Esophagus (tissue), 2 donors: ENCODE data around the gene PYROXD2. TPM values are rescaled to one million over a fixed set of nuclear protein-coding genes. Genes with fewer than 3 reads are reported as not detected.

Experiments
- H3K27ac ChIP-seq, 2 donors: one replicate each; pipeline ENCODE4 v1.5.1; 2013; ENCODE audit warnings: low read depth in 2 of 2, mild to moderate bottlenecking in 2 of 2, inconsistent platforms in 1 of 2, low read length in 1 of 2, moderate library complexity in 1 of 2
- H3K27me3 ChIP-seq, 2 donors: one replicate each; pipeline ENCODE4 v1.6.1; 2013; ENCODE audit warnings: low read length in 2 of 2, control low read depth in 1 of 2, mild to moderate bottlenecking in 1 of 2; ENCODE audit not compliant: insufficient read depth in 2 of 2, control insufficient read depth in 1 of 2
- H3K36me3 ChIP-seq, 2 donors: one replicate each; pipeline ENCODE4 v1.6.1; 2013; ENCODE audit warnings: low read length in 1 of 2; ENCODE audit not compliant: control insufficient read depth in 2 of 2, insufficient read depth in 2 of 2
- H3K4me1 ChIP-seq, 2 donors: one replicate each; pipeline ENCODE4 v1.6.1; 2013; ENCODE audit warnings: low read length in 1 of 2; ENCODE audit not compliant: control insufficient read depth in 2 of 2, insufficient read depth in 2 of 2
- H3K4me3 ChIP-seq, 2 donors: one replicate each; pipeline ENCODE4 v1.5.1; 2013; ENCODE audit warnings: low read length in 2 of 2, mild to moderate bottlenecking in 2 of 2, low read depth in 1 of 2, moderate library complexity in 1 of 2
- H3K9me3 ChIP-seq, 2 donors: one replicate each; pipeline ENCODE4 v1.6.1; 2013; ENCODE audit warnings: mild to moderate bottlenecking in 2 of 2, low read depth in 1 of 2, low read length in 1 of 2, moderate library complexity in 1 of 2; ENCODE audit not compliant: control insufficient read depth in 2 of 2, insufficient read depth in 1 of 2
- WGBS, 2 donors: extraction: QIAGEN DNeasy Blood & Tissue Kit; methylation state at CpG; one replicate each; pipeline ENCODE4 v1.1.7; 2013; 5-methylcytosine and 5-hydroxymethylcytosine counted together
- polyA plus RNA-seq, 2 donors: library from polyadenylated mRNA; stranded (reverse); fragments of 200-250 nt; gene quantifications; one replicate each; pipeline ENCODE4 v1.2.3, GENCODE V29; 2013
- donor health status: healthy with polysubstance abuse.
- donor health status: Bipolar disorder and iron deficiency.

The PYROXD2 gene
- polyA plus RNA-seq, 2 donors = 1.2 to 3.9 TPM

DNA sequence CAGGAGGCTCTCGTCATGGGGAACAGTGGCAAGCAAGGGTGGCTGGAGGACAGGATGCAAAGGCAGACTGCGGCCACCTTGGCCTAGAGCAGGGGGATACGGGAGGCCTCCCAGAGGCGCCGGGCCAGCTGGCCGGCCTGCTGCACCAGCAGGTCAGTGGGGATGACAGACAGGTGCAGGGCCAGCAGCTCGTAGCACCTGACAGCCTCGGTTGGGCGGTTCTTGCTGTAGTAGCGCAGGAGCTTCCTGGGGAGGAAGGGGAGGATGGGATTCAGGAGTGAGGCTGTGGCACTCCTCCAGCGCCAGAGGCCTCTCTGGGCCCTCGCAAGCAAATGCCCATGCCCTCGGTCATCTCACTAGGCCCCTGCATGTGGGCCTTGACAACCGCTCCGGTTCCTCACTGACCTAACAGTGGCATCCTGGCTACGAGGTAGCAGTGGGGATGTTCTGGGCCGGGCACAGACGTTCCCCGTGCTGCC lies 2.5 kb upstream of the PYROXD2 start:
- H3K4me3 ChIP-seq = no peak overlapping the region
- H3K36me3 ChIP-seq = peaks cover 20 to 32% of the 10 kb centered on the region in 2 donors
- H3K4me1 ChIP-seq = peaks cover 7 to 13% of the 10 kb centered on the region in 2 donors
- 90 to 91% methylated on average over 19 of the region's 19 CpGs for WGBS, 2 donors
- H3K27me3 ChIP-seq = no peaks in the 10 kb centered on the region
- H3K9me3 ChIP-seq = no peaks in the 10 kb centered on the region
- no peak overlapping the region for H3K27ac ChIP-seq

- Histone ChIP-seq H3K27me3 (no peaks in the 10 kb centered on the region), H3K9me3 (no peaks in the 10 kb centered on the region), H3K4me3 (no peak overlapping the region), H3K27ac (no peak overlapping the region), H3K4me1 (peaks cover 7 to 13% of the 10 kb centered on the region in 2 donors), H3K36me3 (peaks cover 17 to 29% of the 10 kb centered on the region in 2 donors)
- WGBS, 2 donors = 87 to 88% methylated on average over 18 of the region's 18 CpGs
Measured at GRCh38 chr10:98416606-98417388, 1.8 kb upstream of the PYROXD2 start.

DNA sequence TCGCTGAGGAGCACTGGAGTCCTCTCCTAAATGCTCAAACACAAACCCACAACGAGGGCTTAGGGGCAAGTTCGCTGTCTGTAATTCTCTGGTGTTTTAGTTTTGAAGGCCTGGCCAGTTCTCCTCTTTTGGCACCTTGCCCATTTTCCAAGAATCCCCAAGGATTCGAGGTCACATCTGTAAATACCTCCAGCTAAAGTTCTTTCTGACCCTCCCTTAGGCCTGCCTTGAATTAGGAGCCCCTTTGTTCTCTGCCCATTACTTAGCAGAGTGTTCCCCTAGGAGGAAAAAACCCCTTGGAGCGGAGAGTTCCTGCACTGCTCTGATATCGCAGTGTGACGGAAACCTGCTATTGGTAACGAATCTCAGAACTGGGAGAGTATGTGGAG lies 743 bp upstream of the PYROXD2 start:
- Histone ChIP-seq H3K9me3 (no peaks in the 10 kb centered on the region), H3K4me1 (peaks cover 7 to 15% of the 10 kb centered on the region in 2 donors), H3K27ac (peak overlapping the region; percentile 18 to 67), H3K27me3 (no peaks in the 10 kb centered on the region), H3K36me3 (peaks cover 17 to 26% of the 10 kb centered on the region in 2 donors), H3K4me3 (no peak overlapping the region)
- 66 to 74% methylated on average over 8 of the region's 8 CpGs for WGBS, 2 donors

- H3K36me3 ChIP-seq = peaks cover 11 to 19% of the 10 kb centered on the region in 2 donors
- H3K4me3 ChIP-seq = peak overlapping the region; percentile 41 to 55
- H3K9me3 ChIP-seq = no peaks in the 10 kb centered on the region
- peak overlapping the region; percentile 57 to 67 for H3K27ac ChIP-seq
- 31 to 63% methylated on average over 2 to 3 of the region's 3 CpGs for WGBS, 2 donors
- peaks cover 7 to 15% of the 10 kb centered on the region in 2 donors for H3K4me1 ChIP-seq
- H3K27me3 ChIP-seq = no peaks in the 10 kb centered on the region
Measured at GRCh38 chr10:98414578-98414931, 427 bp downstream of the PYROXD2 start.

GRCh38 chr10:98411768-98412167 lies 3.2 kb downstream of the PYROXD2 start:
- H3K27ac ChIP-seq = no peak overlapping the region
- no peaks in the 10 kb centered on the region for H3K27me3 ChIP-seq
- no peak overlapping the region for H3K4me3 ChIP-seq
- no peaks in the 10 kb centered on the region for H3K9me3 ChIP-seq
- peaks cover 7 to 15% of the 10 kb centered on the region in 2 donors for H3K4me1 ChIP-seq
- H3K36me3 ChIP-seq = no peaks in the 10 kb centered on the region
- 63 to 75% methylated on average over 1 of the region's 1 CpG for WGBS, 2 donors

DNA sequence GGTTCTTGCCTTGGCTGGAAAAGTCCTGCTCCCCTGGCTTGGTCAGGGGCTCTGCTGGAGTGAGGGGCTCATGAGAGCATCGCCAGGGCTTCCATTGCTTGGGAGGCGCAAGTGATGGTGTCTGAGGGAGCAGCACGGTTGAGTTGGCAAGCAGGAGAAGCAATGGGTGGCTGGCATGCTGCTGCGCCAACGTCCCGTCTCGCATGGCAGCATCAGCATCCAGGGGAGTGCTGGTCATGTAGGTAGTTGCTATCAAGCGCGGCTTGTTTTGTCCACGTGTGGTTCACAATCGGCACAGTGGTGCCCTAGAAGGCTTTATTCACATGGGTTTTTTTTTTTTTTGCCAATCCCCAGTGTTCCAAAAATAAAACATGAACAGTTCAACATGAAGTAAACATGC lies 3.8 kb downstream of the PYROXD2 start:
- Histone ChIP-seq H3K27me3 (no peaks in the 10 kb centered on the region), H3K27ac (no peak overlapping the region), H3K9me3 (no peaks in the 10 kb centered on the region), H3K4me3 (no peak overlapping the region), H3K4me1 (peaks cover 7 to 15% of the 10 kb centered on the region in 2 donors), H3K36me3 (no peaks in the 10 kb centered on the region)
- 82 to 90% methylated on average over 11 of the region's 11 CpGs for WGBS, 2 donors

DNA sequence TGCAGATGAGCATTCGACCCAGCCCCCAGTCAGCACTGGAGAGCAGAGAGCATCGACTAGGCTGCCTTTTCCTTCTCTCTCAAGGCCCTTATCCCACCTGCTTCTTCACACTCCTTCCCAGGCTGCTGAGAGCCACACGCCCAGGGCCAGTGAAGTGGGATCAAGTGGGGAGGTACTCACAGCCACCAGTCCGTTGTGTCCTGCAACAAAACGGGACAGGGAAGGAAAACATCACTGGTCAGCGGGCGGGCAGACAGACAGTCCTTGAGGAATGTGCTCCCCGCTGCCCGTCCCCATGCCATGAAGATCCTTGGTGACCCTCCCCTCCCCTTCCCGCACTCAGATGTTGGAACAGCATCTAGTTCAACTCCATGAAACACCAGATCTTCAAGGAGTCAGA lies 4.2 kb downstream of the PYROXD2 start:
- peaks cover 7 to 15% of the 10 kb centered on the region in 2 donors for H3K4me1 ChIP-seq
- 86 to 94% methylated on average over 10 of the region's 10 CpGs for WGBS, 2 donors
- no peak overlapping the region for H3K27ac ChIP-seq
- no peaks in the 10 kb centered on the region for H3K9me3 ChIP-seq
- H3K4me3 ChIP-seq = no peak overlapping the region
- H3K36me3 ChIP-seq = no peaks in the 10 kb centered on the region
- no peaks in the 10 kb centered on the region for H3K27me3 ChIP-seq

DNA sequence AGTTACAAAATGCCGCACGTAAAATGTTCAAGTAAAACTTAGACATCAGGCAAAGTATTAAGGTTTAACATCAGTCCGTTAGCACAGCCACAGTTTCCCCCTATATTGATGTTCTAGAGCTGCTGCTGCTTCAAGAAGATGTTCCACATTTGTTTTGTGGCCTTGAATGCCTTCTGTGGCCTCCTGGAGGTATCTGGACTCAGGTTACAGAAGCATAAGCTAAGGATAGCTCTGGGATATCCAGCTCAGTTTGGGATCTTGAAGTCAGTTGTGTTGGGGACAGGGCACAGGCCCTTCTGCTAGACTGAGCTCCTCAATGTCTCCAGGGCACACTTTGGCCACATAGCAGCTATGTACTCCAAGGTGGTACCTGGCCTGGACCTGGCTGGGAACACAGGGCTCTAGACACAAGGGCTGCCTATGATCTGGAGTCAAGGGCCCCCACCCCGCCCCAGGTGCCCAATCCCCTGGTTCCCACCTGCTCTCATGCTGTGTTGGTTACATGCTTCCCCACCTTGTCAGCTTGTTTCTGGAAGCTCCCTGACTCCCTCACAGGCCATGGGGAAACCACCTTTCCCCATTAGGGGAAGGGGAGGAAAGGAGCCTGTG lies 4.7 kb downstream of the PYROXD2 start:
- Histone ChIP-seq H3K27me3 (no peaks in the 10 kb centered on the region), H3K4me1 (peaks cover 4 to 11% of the 10 kb centered on the region in 2 donors), H3K27ac (no peak overlapping the region), H3K9me3 (no peaks in the 10 kb centered on the region), H3K4me3 (no peak overlapping the region), H3K36me3 (no peaks in the 10 kb centered on the region)
- 85 to 96% methylated on average over 4 of the region's 4 CpGs for WGBS, 2 donors

- Histone ChIP-seq H3K27me3 (no peaks in the 10 kb centered on the region), H3K4me3 (no peak overlapping the region), H3K36me3 (no peaks in the 10 kb centered on the region), H3K4me1 (peaks cover 0 to 2% of the 10 kb centered on the region in 2 donors), H3K27ac (no peak overlapping the region), H3K9me3 (no peaks in the 10 kb centered on the region)
- WGBS, 2 donors = 90 to 92% methylated on average over 4 of the region's 4 CpGs
Measured at GRCh38 chr10:98408799-98409198, 6.2 kb downstream of the PYROXD2 start.
